ENCODE measurements around the gene CCDC57. TPM values are rescaled to one million over a fixed set of nuclear protein-coding genes. Genes with fewer than 3 reads are reported as not detected.

The CCDC57 gene
- total and polyA plus RNA-seq, 2 experiments from 2014 or later: 15.7 to 29.8 TPM

GRCh38 chr17:82059272-82060000, 153.2 kb downstream of the CCDC57 start:
- Histone ChIP-seq H3K79me2 (no peaks in the 10 kb centered on the region), H3K9me3 (ENCODE audit: low read depth) (no peaks in the 10 kb centered on the region), H3K4me3 (no peak overlapping the region), H3K9me2 (replicated peaks; ENCODE audit: insufficient read depth) (no peaks in the 10 kb centered on the region), H4K20me1 (ENCODE audit: insufficient read depth, poor library complexity, severe bottlenecking) (no peaks in the 10 kb centered on the region), H2AFZ (no peak overlapping the region), H3K27me3 (no peaks in the 10 kb centered on the region), H3K36me3 (replicated peaks; ENCODE audit: insufficient read depth, low read depth) (no peaks in the 10 kb centered on the region), H3K4me1 (ENCODE audit: insufficient read depth) (peaks cover 2% of the 10 kb centered on the region), H3K27ac (no peak overlapping the region), H3K4me2 (no peak overlapping the region)
- 95% methylated on average over 19 of the region's 19 CpGs for WGBS (ENCODE audit: low lambda C conversion rate, missing lambda C conversion rate)
- no peak for DNase-seq (ENCODE audit: low spot score)
- no peak for TF ChIP-seq EZH2phosphoT487 (IDR thresholded peaks at IDR 0.05; ENCODE audit: low read depth, severe bottlenecking, unreplicated experiment)
- TF ChIP-seq CTCF (IDR thresholded peaks at IDR 0.05; ENCODE audit: poor library complexity): no peak
- no peak for TF ChIP-seq EZH2 (IDR thresholded peaks at IDR 0.05; ENCODE audit: borderline replicate concordance)

GRCh38 chr17:82058855-82059249, 153.8 kb downstream of the CCDC57 start:
- no peak overlapping the region for H3K27ac ChIP-seq
- no peaks in the 10 kb centered on the region for H3K9me2 ChIP-seq (replicated peaks; ENCODE audit: insufficient read depth)
- H3K27me3 ChIP-seq: no peaks in the 10 kb centered on the region
- no peaks in the 10 kb centered on the region for H3K9me3 ChIP-seq (ENCODE audit: low read depth)
- H3K4me1 ChIP-seq (ENCODE audit: insufficient read depth): no peaks in the 10 kb centered on the region
- no peak overlapping the region for H3K4me3 ChIP-seq
- H3K79me2 ChIP-seq: no peaks in the 10 kb centered on the region
- H3K4me2 ChIP-seq: no peak overlapping the region
- no peak overlapping the region for H2AFZ ChIP-seq
- TF ChIP-seq EZH2phosphoT487 (IDR thresholded peaks at IDR 0.05; ENCODE audit: low read depth, severe bottlenecking, unreplicated experiment): no peak
- no peak for TF ChIP-seq CTCF (IDR thresholded peaks at IDR 0.05; ENCODE audit: poor library complexity)
- TF ChIP-seq EZH2 (IDR thresholded peaks at IDR 0.05; ENCODE audit: borderline replicate concordance): no peak
- H4K20me1 ChIP-seq (ENCODE audit: insufficient read depth, poor library complexity, severe bottlenecking): no peaks in the 10 kb centered on the region
- H3K36me3 ChIP-seq (replicated peaks; ENCODE audit: insufficient read depth, low read depth): no peaks in the 10 kb centered on the region
- no peak for DNase-seq (ENCODE audit: low spot score)
- WGBS (ENCODE audit: low lambda C conversion rate, missing lambda C conversion rate): 93% methylated on average over 10 of the region's 10 CpGs

GRCh38 chr17:82058230-82058854, 154.3 kb downstream of the CCDC57 start:
- Histone ChIP-seq H2AFZ (no peak overlapping the region), H3K9me2 (replicated peaks; ENCODE audit: insufficient read depth) (no peaks in the 10 kb centered on the region), H3K27ac (no peak overlapping the region), H4K20me1 (ENCODE audit: insufficient read depth, poor library complexity, severe bottlenecking) (no peaks in the 10 kb centered on the region), H3K36me3 (replicated peaks; ENCODE audit: insufficient read depth, low read depth) (no peaks in the 10 kb centered on the region), H3K79me2 (peaks cover 2% of the 10 kb centered on the region), H3K4me1 (ENCODE audit: insufficient read depth) (peaks cover under 1% of the 10 kb centered on the region), H3K4me2 (no peak overlapping the region), H3K27me3 (no peaks in the 10 kb centered on the region), H3K9me3 (ENCODE audit: low read depth) (no peaks in the 10 kb centered on the region), H3K4me3 (no peak overlapping the region)
- no peak for TF ChIP-seq EZH2phosphoT487 (IDR thresholded peaks at IDR 0.05; ENCODE audit: low read depth, severe bottlenecking, unreplicated experiment)
- TF ChIP-seq CTCF (IDR thresholded peaks at IDR 0.05; ENCODE audit: poor library complexity): no peak
- TF ChIP-seq EZH2 (IDR thresholded peaks at IDR 0.05; ENCODE audit: borderline replicate concordance): no peak
- no peak for DNase-seq (ENCODE audit: low spot score)
- 96% methylated on average over 10 of the region's 17 CpGs for WGBS (ENCODE audit: low lambda C conversion rate, missing lambda C conversion rate)

Measured in hepatocyte (in vitro differentiated cells).